NCI-H1694 treated with DMSO at 0.1 percent for 48 hours (cell line): Measurements from ENCODE around the gene TSPAN3.

Source experiments
- DNase-seq: peaks from one replicate; lab custom pipeline; 2025; lab: John Stamatoyannopoulos, UW

Gene TSPAN3

GRCh38 chr15:77070495-77071304 is at the start of gene TSPAN3:
Gene TSPAN3 (minus strand): TSS chr15:77071109. CDS start chr15:77070954, 155 bp downstream.
- peak; percentile 83 for DNase-seq

GRCh38 chr15:77120576-77120975 is 49.7 kb upstream of the TSPAN3 start:
- DNase-seq: no peak

- DNase-seq: no peak
These were observed 48.5 kb upstream of the TSPAN3 start for GRCh38 chr15:77119446-77119845.

- peak; percentile 71 for DNase-seq
These were observed 48.0 kb upstream of the TSPAN3 start for GRCh38 chr15:77118882-77119321.

GRCh38 chr15:77115179-77115578 is 44.3 kb upstream of the TSPAN3 start:
- DNase-seq: no peak

GRCh38 chr15:77112838-77113504 is 42.1 kb upstream of the TSPAN3 start:
- no peak for DNase-seq

- no peak for DNase-seq
These were observed 40.9 kb upstream of the TSPAN3 start for GRCh38 chr15:77111789-77112188.

- peak; percentile 20 for DNase-seq
These were observed 36.8 kb upstream of the TSPAN3 start for GRCh38 chr15:77107531-77108355.

GRCh38 chr15:77107068-77107467 is 36.2 kb upstream of the TSPAN3 start:
- DNase-seq: no peak

GRCh38 chr15:77104155-77104554 is 33.2 kb upstream of the TSPAN3 start:
- no peak for DNase-seq

GRCh38 chr15:77099741-77100463 is 29.0 kb upstream of the TSPAN3 start:
- DNase-seq: no peak

- no peak for DNase-seq
These were observed 27.7 kb upstream of the TSPAN3 start for GRCh38 chr15:77098572-77098971.

- DNase-seq: no peak
These were observed 27.0 kb upstream of the TSPAN3 start for GRCh38 chr15:77097921-77098320.

GRCh38 chr15:77097248-77097721 is 26.4 kb upstream of the TSPAN3 start:
- no peak for DNase-seq

- no peak for DNase-seq
These were observed 25.6 kb upstream of the TSPAN3 start for GRCh38 chr15:77096541-77096940.

GRCh38 chr15:77096138-77096537 is 25.2 kb upstream of the TSPAN3 start:
- DNase-seq: no peak

GRCh38 chr15:77094397-77095030 is 23.6 kb upstream of the TSPAN3 start:
- no peak for DNase-seq

GRCh38 chr15:77093436-77093835 is 22.5 kb upstream of the TSPAN3 start:
- DNase-seq: no peak

- DNase-seq: no peak
These were observed 20.2 kb upstream of the TSPAN3 start for GRCh38 chr15:77091097-77091496.

GRCh38 chr15:77087213-77087612 is 16.3 kb upstream of the TSPAN3 start:
- DNase-seq: no peak

- DNase-seq: no peak
These were observed 14.4 kb upstream of the TSPAN3 start for GRCh38 chr15:77085297-77085696.
